Ishikawa (cell line): ENCODE results near the gene ADGRG6.

Experiments
- CEBPB ChIP-seq: IDR thresholded peaks from 2 replicates; pipeline ENCODE4 v1.6.1; 2012
- CREB1 ChIP-seq: IDR thresholded peaks from 2 replicates; pipeline ENCODE4 v1.6.1; 2012; ENCODE audit warnings: low read depth
- EGR1 ChIP-seq: IDR thresholded peaks from 2 replicates; pipeline ENCODE4 v1.6.1; 2012
- EP300 ChIP-seq: IDR thresholded peaks from 2 replicates; pipeline ENCODE4 v1.6.1; 2012; ENCODE audit warnings: borderline replicate concordance
- FOXM1 ChIP-seq: IDR thresholded peaks from 2 replicates; pipeline ENCODE4 v1.6.1; 2012; ENCODE audit warnings: low read depth, borderline replicate concordance
- NFIC ChIP-seq: IDR thresholded peaks from 2 replicates; pipeline ENCODE4 v1.6.1; 2012
- RAD21 ChIP-seq: IDR thresholded peaks from 2 replicates; pipeline ENCODE4 v1.6.1; 2012; ENCODE audit warnings: low read depth
- TAF1 ChIP-seq: IDR thresholded peaks from 2 replicates; pipeline ENCODE4 v1.6.1; 2012; ENCODE audit warnings: low read depth, mild to moderate bottlenecking
- TCF12 ChIP-seq: IDR thresholded peaks from 2 replicates; pipeline ENCODE4 v1.6.1; 2012; ENCODE audit warnings: low read depth
- TEAD4 ChIP-seq: IDR thresholded peaks from 2 replicates; pipeline ENCODE4 v1.6.1; 2012
- USF1 ChIP-seq: IDR thresholded peaks from 2 replicates; pipeline ENCODE4 v1.6.1; 2012
- YY1 ChIP-seq: IDR thresholded peaks from 2 replicates; pipeline ENCODE4 v1.6.1; 2012; ENCODE audit warnings: low read depth
- ZBTB7A ChIP-seq: IDR thresholded peaks from 2 replicates; pipeline ENCODE4 v1.6.1; 2012; ENCODE audit warnings: low read depth
- TF ChIP-seq, protein P1 (sequence below): IDR thresholded peaks from 2 replicates; pipeline ENCODE4 v1.6.1; 2012; ENCODE audit warnings: low read depth, mild to moderate bottlenecking
- TF ChIP-seq, protein P2 (sequence below): IDR thresholded peaks from 2 replicates; pipeline ENCODE4 v1.6.1; 2012

ADGRG6 gene

GRCh38 chr6:142335415-142335814 lies 33.6 kb downstream of the ADGRG6 start:
- TF ChIP-seq EGR1 (no peak), USF1 (no peak), RAD21 (no peak), EP300 (no peak), ZBTB7A (no peak), CEBPB (no peak), TCF12 (no peak), TAF1 (no peak), YY1 (no peak), NFIC (no peak), FOXM1 (no peak), CREB1 (no peak), TEAD4 (no peak)
- TF ChIP-seq, protein P1, sequence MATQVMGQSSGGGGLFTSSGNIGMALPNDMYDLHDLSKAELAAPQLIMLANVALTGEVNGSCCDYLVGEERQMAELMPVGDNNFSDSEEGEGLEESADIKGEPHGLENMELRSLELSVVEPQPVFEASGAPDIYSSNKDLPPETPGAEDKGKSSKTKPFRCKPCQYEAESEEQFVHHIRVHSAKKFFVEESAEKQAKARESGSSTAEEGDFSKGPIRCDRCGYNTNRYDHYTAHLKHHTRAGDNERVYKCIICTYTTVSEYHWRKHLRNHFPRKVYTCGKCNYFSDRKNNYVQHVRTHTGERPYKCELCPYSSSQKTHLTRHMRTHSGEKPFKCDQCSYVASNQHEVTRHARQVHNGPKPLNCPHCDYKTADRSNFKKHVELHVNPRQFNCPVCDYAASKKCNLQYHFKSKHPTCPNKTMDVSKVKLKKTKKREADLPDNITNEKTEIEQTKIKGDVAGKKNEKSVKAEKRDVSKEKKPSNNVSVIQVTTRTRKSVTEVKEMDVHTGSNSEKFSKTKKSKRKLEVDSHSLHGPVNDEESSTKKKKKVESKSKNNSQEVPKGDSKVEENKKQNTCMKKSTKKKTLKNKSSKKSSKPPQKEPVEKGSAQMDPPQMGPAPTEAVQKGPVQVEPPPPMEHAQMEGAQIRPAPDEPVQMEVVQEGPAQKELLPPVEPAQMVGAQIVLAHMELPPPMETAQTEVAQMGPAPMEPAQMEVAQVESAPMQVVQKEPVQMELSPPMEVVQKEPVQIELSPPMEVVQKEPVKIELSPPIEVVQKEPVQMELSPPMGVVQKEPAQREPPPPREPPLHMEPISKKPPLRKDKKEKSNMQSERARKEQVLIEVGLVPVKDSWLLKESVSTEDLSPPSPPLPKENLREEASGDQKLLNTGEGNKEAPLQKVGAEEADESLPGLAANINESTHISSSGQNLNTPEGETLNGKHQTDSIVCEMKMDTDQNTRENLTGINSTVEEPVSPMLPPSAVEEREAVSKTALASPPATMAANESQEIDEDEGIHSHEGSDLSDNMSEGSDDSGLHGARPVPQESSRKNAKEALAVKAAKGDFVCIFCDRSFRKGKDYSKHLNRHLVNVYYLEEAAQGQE: no peak
- TF ChIP-seq, protein P2, sequence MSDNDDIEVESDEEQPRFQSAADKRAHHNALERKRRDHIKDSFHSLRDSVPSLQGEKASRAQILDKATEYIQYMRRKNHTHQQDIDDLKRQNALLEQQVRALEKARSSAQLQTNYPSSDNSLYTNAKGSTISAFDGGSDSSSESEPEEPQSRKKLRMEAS: no peak

DNA sequence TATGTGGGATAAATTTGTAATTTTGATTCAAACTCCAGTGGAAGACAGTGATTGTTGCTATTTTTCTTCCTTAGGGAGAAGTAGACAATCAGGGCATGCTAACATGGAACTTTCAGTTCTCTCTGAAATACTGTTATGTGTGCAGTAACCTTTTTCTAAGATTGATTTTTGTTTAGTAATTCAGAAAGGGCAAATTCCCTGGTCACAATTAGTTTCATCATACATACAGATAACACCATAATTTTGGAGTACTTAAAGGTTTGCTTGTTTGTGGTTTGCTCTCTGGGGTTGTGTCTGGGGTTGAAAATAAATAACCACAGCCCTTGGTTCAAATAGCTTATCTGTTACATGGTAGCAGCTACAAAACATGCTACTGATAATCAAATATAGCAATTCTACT lies 34.4 kb downstream of the ADGRG6 start:
- TF ChIP-seq CEBPB (no peak), EP300 (no peak), NFIC (no peak), FOXM1 (no peak), TEAD4 (no peak), USF1 (no peak), RAD21 (no peak), EGR1 (no peak), TCF12 (no peak)
- TF ChIP-seq, protein P1: no peak
- TF ChIP-seq, protein P2: no peak

DNA sequence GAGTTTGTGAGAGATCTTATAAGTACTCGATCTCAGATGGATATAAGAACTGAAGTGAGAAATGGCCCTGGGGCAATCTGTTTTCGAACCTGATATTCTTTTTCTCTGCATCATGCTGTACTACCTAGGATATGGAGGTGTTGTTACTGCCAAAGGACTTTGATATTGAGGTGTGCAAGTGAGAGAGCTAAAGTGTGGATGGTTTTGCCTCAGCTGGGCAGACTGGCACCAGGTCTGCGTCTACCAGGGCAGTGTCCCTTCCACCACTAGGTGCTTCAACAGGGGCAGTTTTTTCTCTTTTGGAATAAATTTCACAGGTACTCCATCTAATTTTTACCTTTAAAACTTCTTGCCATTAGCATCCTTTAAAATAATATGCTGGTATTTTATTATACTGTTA lies 35.0 kb downstream of the ADGRG6 start:
- TF ChIP-seq NFIC (no peak), ZBTB7A (no peak), EP300 (no peak), YY1 (no peak), USF1 (no peak), TCF12 (no peak), CREB1 (no peak)
- TF ChIP-seq, protein P2: no peak

GRCh38 chr6:142339113-142339512 lies 37.3 kb downstream of the ADGRG6 start:
- no peak for TF ChIP-seq YY1
- no peak for TF ChIP-seq EGR1
- TF ChIP-seq USF1: no peak
- no peak for TF ChIP-seq TEAD4
- TF ChIP-seq EP300: no peak
- TF ChIP-seq NFIC: no peak
- TF ChIP-seq FOXM1: no peak
- no peak for TF ChIP-seq CREB1
- no peak for TF ChIP-seq TAF1
- TF ChIP-seq CEBPB: no peak

- TF ChIP-seq RAD21 (no peak), TCF12 (no peak), TEAD4 (no peak), TAF1 (no peak), EGR1 (no peak), EP300 (no peak), NFIC (no peak), YY1 (no peak), USF1 (no peak), CEBPB (no peak), FOXM1 (no peak), ZBTB7A (no peak), CREB1 (no peak)
- TF ChIP-seq, protein P2: no peak
- TF ChIP-seq, protein P1: no peak
Observed at GRCh38 chr6:142339968-142340658, 38.3 kb downstream of the ADGRG6 start.
